HG03039 (cell line): ENCODE results near the gene TMEM40.
"Not testable (repeated sequence)": the region's sequence is repeated elsewhere in the genome, so short reads cannot be mapped to it uniquely, and the experiment has no call there.

Experiments used
- ATAC-seq: cut with Tn5 transposase; IDR thresholded peaks from one replicate; pipeline ENCODE4 v1.9.1; 2021; ENCODE audit warnings: mild to moderate bottlenecking, moderate library complexity; ENCODE audit not compliant: unreplicated experiment

TMEM40 gene

GRCh38 chr3:12777171-12777570 lies 18.1 kb upstream of the TMEM40 start:
- ATAC-seq: no peak

- ATAC-seq: not testable (repeated sequence)
Observed at GRCh38 chr3:12775970-12776369, 16.9 kb upstream of the TMEM40 start.

- no peak for ATAC-seq
Observed at GRCh38 chr3:12775226-12775625, 16.2 kb upstream of the TMEM40 start.

GRCh38 chr3:12774619-12775018 lies 15.6 kb upstream of the TMEM40 start:
- ATAC-seq: no peak

GRCh38 chr3:12773710-12774086 lies 14.6 kb upstream of the TMEM40 start:
- no peak for ATAC-seq

GRCh38 chr3:12773030-12773709 lies 14.1 kb upstream of the TMEM40 start:
- no peak for ATAC-seq

GRCh38 chr3:12772462-12772861 lies 13.4 kb upstream of the TMEM40 start:
- ATAC-seq: no peak

GRCh38 chr3:12771236-12771635 lies 12.2 kb upstream of the TMEM40 start:
- ATAC-seq: no peak

- no peak for ATAC-seq
Observed at GRCh38 chr3:12769761-12770160, 10.7 kb upstream of the TMEM40 start.

GRCh38 chr3:12768579-12769527 lies 9.8 kb upstream of the TMEM40 start:
- ATAC-seq: no peak

- no peak for ATAC-seq
Observed at GRCh38 chr3:12766541-12766940, 7.5 kb upstream of the TMEM40 start.

GRCh38 chr3:12764171-12764776 lies 5.2 kb upstream of the TMEM40 start:
- ATAC-seq: no peak

- no peak for ATAC-seq
Observed at GRCh38 chr3:12759693-12760565, 870 bp upstream of the TMEM40 start.

GRCh38 chr3:12758025-12758781 lies 856 bp downstream of the TMEM40 start:
- no peak for ATAC-seq

GRCh38 chr3:12756635-12757034 lies 2.4 kb downstream of the TMEM40 start:
- no peak for ATAC-seq

GRCh38 chr3:12756175-12756574 lies 2.9 kb downstream of the TMEM40 start:
- ATAC-seq: no peak

- ATAC-seq: no peak
Observed at GRCh38 chr3:12755754-12756153, 3.3 kb downstream of the TMEM40 start.

- no peak for ATAC-seq
Observed at GRCh38 chr3:12754313-12754712, 4.7 kb downstream of the TMEM40 start.

- no peak for ATAC-seq
Observed at GRCh38 chr3:12753275-12754028, 5.6 kb downstream of the TMEM40 start.
